K562 (cell line): Measurements from ENCODE around the gene LY6G6C. TPM values are rescaled to one million over a fixed set of nuclear protein-coding genes. Genes with fewer than 3 reads are reported as not detected.

Source experiments
- ASH1L ChIP-seq: fragments of 450-650 bp; IDR thresholded peaks from 2 replicates; pipeline ENCODE4 v1.6.1; 2018; ENCODE audit warnings: borderline replicate concordance, mild to moderate bottlenecking, low read depth; ENCODE audit not compliant: partially characterized antibody
- BCOR ChIP-seq: fragments of 450-650 bp; IDR thresholded peaks from 2 replicates; pipeline ENCODE4 v1.6.1; 2016
- CBX8 ChIP-seq: fragments of 200-600 bp; sonication (generic); IDR thresholded peaks from 2 replicates; pipeline ENCODE4 v1.6.1; 2012; ENCODE audit warnings: borderline replicate concordance, mixed run types, low read depth, mild to moderate bottlenecking, moderate library complexity, mixed read lengths, low read length, control low read depth, inconsistent platforms; ENCODE audit not compliant: poor library complexity, severe bottlenecking; ENCODE audit errors: extremely low read depth
- ERF ChIP-seq: fragments of 450-650 bp; formaldehyde crosslinking; IDR thresholded peaks from 2 replicates; pipeline ENCODE4 v1.4.0; 2020; ENCODE audit warnings: mild to moderate bottlenecking, mixed read lengths
- FOXK2 ChIP-seq, 2 experiments: fragments of 450-650 bp; IDR thresholded peaks in 1 of 2; conservative IDR thresholded peaks in 1 of 2; 2 replicates each; pipeline ENCODE4 v1.6.1; 2016; ENCODE audit warnings: low read depth in 2 of 2, mild to moderate bottlenecking in 1 of 2
- KDM4B ChIP-seq, 2 experiments: fragments of 450-650 bp in 1 of 2; sonication (generic) in 1 of 2; IDR thresholded peaks; 2 replicates each; pipeline ENCODE4 v1.6.1; 2016 to 2017; ENCODE audit warnings: borderline replicate concordance in 2 of 2, antibody characterized with exemption in 1 of 2, low read depth in 1 of 2, mild to moderate bottlenecking in 1 of 2
- NR4A1 ChIP-seq, 2 experiments: fragments of 250-450 bp in 1 of 2; fragments of 450-650 bp in 1 of 2; sonication (Bioruptor Pico) in 1 of 2; IDR thresholded peaks; 2 replicates each; pipeline versions ENCODE4 v1.4.0 to v1.6.1; 2016 to 2020; ENCODE audit warnings: mild to moderate bottlenecking in 2 of 2, missing compliant biosample characterization in 1 of 2, missing genetic modification characterization in 1 of 2, moderate library complexity in 1 of 2
- POLR2B ChIP-seq: fragments of 450-650 bp; IDR thresholded peaks from 2 replicates; pipeline ENCODE4 v1.6.1; 2018; ENCODE audit warnings: low read depth; ENCODE audit not compliant: partially characterized antibody
- RNF219 ChIP-seq: fragments of 250-450 bp; sonication (Bioruptor Pico); IDR thresholded peaks from 2 replicates; pipeline ENCODE4 v1.5.0; 2022; ENCODE audit warnings: mild to moderate bottlenecking
- RUNX1 ChIP-seq: sonication (generic); IDR thresholded peaks from 2 replicates; pipeline ENCODE4 v1.6.1; 2016; ENCODE audit warnings: antibody characterized with exemption, low read depth
- SMAD1 ChIP-seq: fragments of 150-350 bp; IDR thresholded peaks from 2 replicates; pipeline ENCODE4 v1.6.1; 2014; ENCODE audit warnings: low read length, low read depth; ENCODE audit not compliant: partially characterized antibody
- SMARCE1 ChIP-seq: fragments of 450-650 bp; IDR thresholded peaks from 2 replicates; pipeline ENCODE4 v1.7.1; 2016; ENCODE audit warnings: mild to moderate bottlenecking
- SP2 ChIP-seq: IDR thresholded peaks from 2 replicates; pipeline ENCODE4 v1.6.1; 2011; ENCODE audit warnings: mild to moderate bottlenecking, low read depth, low read length, moderate library complexity; ENCODE audit not compliant: poor library complexity, severe bottlenecking; ENCODE audit errors: extremely low read depth
- YY1 ChIP-seq, 3 experiments: IDR thresholded peaks; 2 replicates each; pipeline ENCODE4 v1.6.1; 2011; ENCODE audit warnings: low read length in 2 of 3, mild to moderate bottlenecking in 2 of 3, moderate library complexity in 2 of 3, borderline replicate concordance in 1 of 3, control low read depth in 1 of 3, low read depth in 1 of 3; ENCODE audit not compliant: insufficient read depth in 3 of 3, insufficient replicate concordance in 2 of 3, control insufficient read depth in 1 of 3, insufficient read length in 1 of 3; ENCODE audit errors: extremely low read depth in 1 of 3
- ZBTB33 ChIP-seq: sonication (generic); formaldehyde crosslinking; IDR thresholded peaks from 2 replicates; pipeline ENCODE4 v1.8.1; 2023; ENCODE audit warnings: mild to moderate bottlenecking, missing genetic modification reagents
- ZNF165 ChIP-seq: fragments of 250-450 bp; sonication (Bioruptor Pico); IDR thresholded peaks from 2 replicates; pipeline ENCODE4 v1.4.0; 2020; ENCODE audit warnings: borderline replicate concordance
- ZNF217 ChIP-seq: sonication (generic); formaldehyde crosslinking; IDR thresholded peaks from 2 replicates; pipeline ENCODE4 v1.8.0; 2022; ENCODE audit warnings: mild to moderate bottlenecking, missing genetic modification reagents
- ZNF23 ChIP-seq: fragments of 250-450 bp; sonication (Bioruptor Pico); IDR thresholded peaks from 2 replicates; pipeline ENCODE4 v1.4.0; 2020; ENCODE audit warnings: mild to moderate bottlenecking
- ZNF449 ChIP-seq: fragments of 250-450 bp; sonication (Bioruptor Pico); IDR thresholded peaks from 2 replicates; pipeline ENCODE4 v1.8.0; 2022; ENCODE audit warnings: moderate library complexity, mild to moderate bottlenecking, inconsistent platforms
- polyA plus RNA-seq, 8 experiments: library from polyadenylated mRNA; depleted of rRNA in 4 of 8; stranded (reverse) in 5 of 8; unstranded in 3 of 8; fragments of >200 nt; fragmentation: Nextera tagmentation in 2 of 8; fragmentation: Illumina TruSeq in 1 of 8; extraction: Ambion mirVana in 2 of 8; extraction: Trizol in 1 of 8; gene quantifications; 2 replicates each; pipeline versions ENCODE4 v1.2.1 to v1.2.3, GENCODE V29; 2011 to 2014; ENCODE audit warnings: inconsistent platforms in 1 of 8, missing spikeins in 1 of 8
- total RNA-seq, 7 experiments: library from RNA; depleted of rRNA in 6 of 7; stranded (reverse); fragments of >200 nt in 6 of 7; fragmentation: Illumina TruSeq in 2 of 7; extraction: Trizol in 2 of 7; gene quantifications; 2 replicates each; pipeline versions ENCODE4 v1.2.1 to v1.2.3, GENCODE V29; 2011 to 2021; ENCODE audit warnings: low replicate concordance in 1 of 7

Gene LY6G6C
- total and polyA plus RNA-seq, 9 of the 15 experiments (the other 6 are each of a cell fraction or from before 2014, with no cell fraction given), result 0.06 to 0.20 TPM; not detected in 7

- TF ChIP-seq ZBTB33 (CRISPR knock-in tag), result peak; percentile 79; the same call in 1 of the 2 replicates
- peak in 1 of 2 experiments; percentile 85; a peak in 1 of 4 replicates for TF ChIP-seq KDM4B (IDR thresholded peaks at IDR 0.05; ENCODE audit: borderline replicate concordance in 2 of 2, low read depth in 1 of 2)
- peak; percentile 54; the same call in 1 of the 2 replicates for TF ChIP-seq BCOR
- TF ChIP-seq ZNF23 (CRISPR knock-in tag), result no peak
- TF ChIP-seq RNF219 (CRISPR knock-in tag), result no peak
- peak in 2 of 3 experiments; percentile 83 to 86 for TF ChIP-seq YY1 (IDR thresholded peaks at IDR 0.05; ENCODE audit: borderline replicate concordance in 1 of 3, control insufficient read depth in 1 of 3, extremely low read depth in 1 of 3, insufficient read depth in 3 of 3, insufficient read length in 1 of 3, insufficient replicate concordance in 2 of 3, low read depth in 1 of 3, low read length in 2 of 3)
- peak; percentile 76; the same call in 1 of the 2 replicates for TF ChIP-seq NR4A1 (CRISPR knock-in tag; IDR thresholded peaks at IDR 0.05)
- no peak for TF ChIP-seq NR4A1 (tag; IDR thresholded peaks at IDR 0.05)
- TF ChIP-seq POLR2B, result peak; percentile 97
- TF ChIP-seq ZNF217, result no peak; the same call in 1 of the 2 replicates
- peak; percentile 74 for TF ChIP-seq ERF (CRISPR knock-in tag)
- TF ChIP-seq ZNF449, result no peak
- peak; percentile 54; the same call in 1 of the 2 replicates for TF ChIP-seq RUNX1
- TF ChIP-seq FOXK2 (conservative IDR thresholded peaks at IDR 0.05 in 1 of 2, IDR thresholded peaks at IDR 0.05 in 1 of 2; ENCODE audit: low read depth in 2 of 2), result peak; percentile 82 to 99
- no peak for TF ChIP-seq SP2
- TF ChIP-seq SMARCE1, result no peak; the same call in 1 of the 2 replicates
- peak; percentile 61; the same call in 1 of the 2 replicates for TF ChIP-seq ZNF165
- TF ChIP-seq ASH1L, result peak; percentile 82
- no peak for TF ChIP-seq SMAD1
- no peak for TF ChIP-seq CBX8
Observed at GRCh38 chr6:31702819-31703716, 18.5 kb downstream of the LY6G6C start, which contains the start of gene ABHD16A (continued).
